ENCODE data around the gene OR4D9.
"Not testable (repeated sequence)": the region's sequence is repeated elsewhere in the genome, so short reads cannot be mapped to it uniquely, and the experiment has no call there.

The OR4D9 gene

GRCh38 chr11:59501931-59502330 is 9.4 kb upstream of the OR4D9 start:
- H3K9ac ChIP-seq (ENCODE audit: low read length), result no peak overlapping the region
- TF ChIP-seq EZH2phosphoT487 (conservative IDR thresholded peaks at IDR 0.05; ENCODE audit: low read length) (no peak), CTCF (IDR thresholded peaks at IDR 0.05; ENCODE audit: insufficient read depth, low read length, poor library complexity, severe bottlenecking) (no peak)
- H3K4me2 ChIP-seq (ENCODE audit: low read depth, low read length, poor library complexity, severe bottlenecking), result no peak overlapping the region
- no peaks in the 10 kb centered on the region for H4K20me1 ChIP-seq (ENCODE audit: low read depth, low read length)
- no peaks in the 10 kb centered on the region; the same call in 1 of the 2 replicates for H3K27me3 ChIP-seq (ENCODE audit: low read length)
- no peaks in the 10 kb centered on the region for H3F3A ChIP-seq (ENCODE audit: insufficient read depth)
- no peak overlapping the region for H3K4me3 ChIP-seq (ENCODE audit: insufficient read depth, low read length, poor library complexity, severe bottlenecking)
- H3K9me3 ChIP-seq (ENCODE audit: insufficient read depth, low read length), result no peaks in the 10 kb centered on the region
- H3K36me3 ChIP-seq (ENCODE audit: low read length), result no peaks in the 10 kb centered on the region
- H3K79me2 ChIP-seq (ENCODE audit: insufficient read depth, low read length), result no peaks in the 10 kb centered on the region
- H3K9me2 ChIP-seq (replicated peaks; ENCODE audit: insufficient read depth, low read length), result no peaks in the 10 kb centered on the region
- no peak overlapping the region for H3K27ac ChIP-seq (ENCODE audit: low read depth, low read length)
- H2AFZ ChIP-seq (ENCODE audit: low read depth, low read length, severe bottlenecking), result no peak overlapping the region

GRCh38 chr11:59503276-59503675 is 8.1 kb upstream of the OR4D9 start, which contains the start of gene OR4D11:
Gene OR4D11, plus strand, starts transcription at chr11:59503576. Its CDS starts 0 bp downstream, at chr11:59503576.
- H3K9ac ChIP-seq (ENCODE audit: low read length), result no peak within 1 kb of the TSS
- no peak within 1 kb of the TSS for H3K4me2 ChIP-seq (ENCODE audit: low read depth, low read length, poor library complexity, severe bottlenecking)
- H3K9me2 ChIP-seq (replicated peaks; ENCODE audit: insufficient read depth, low read length), result no peaks in the 10 kb centered on the region
- TF ChIP-seq CTCF (IDR thresholded peaks at IDR 0.05; ENCODE audit: insufficient read depth, low read length, poor library complexity, severe bottlenecking) (no peak), EZH2phosphoT487 (conservative IDR thresholded peaks at IDR 0.05; ENCODE audit: low read length) (no peak)
- no peaks in the 10 kb centered on the region for H4K20me1 ChIP-seq (ENCODE audit: low read depth, low read length)
- no peaks in the 10 kb centered on the region for H3K36me3 ChIP-seq (ENCODE audit: low read length)
- H3K4me3 ChIP-seq (ENCODE audit: insufficient read depth, low read length, poor library complexity, severe bottlenecking), result no peak within 1 kb of the TSS
- no peak within 1 kb of the TSS for H3K27ac ChIP-seq (ENCODE audit: low read depth, low read length)
- H2AFZ ChIP-seq (ENCODE audit: low read depth, low read length, severe bottlenecking), result no peak within 1 kb of the TSS
- no peaks in the 10 kb centered on the region for H3F3A ChIP-seq (ENCODE audit: insufficient read depth)
- no peaks in the 10 kb centered on the region for H3K79me2 ChIP-seq (ENCODE audit: insufficient read depth, low read length)
- no peaks in the 10 kb centered on the region; the same call in 1 of the 2 replicates for H3K27me3 ChIP-seq (ENCODE audit: low read length)
- no peaks in the 10 kb centered on the region for H3K9me3 ChIP-seq (ENCODE audit: insufficient read depth, low read length)

GRCh38 chr11:59511675-59512074 is 336 bp downstream of the OR4D9 start:
- H3K27ac ChIP-seq (ENCODE audit: low read depth, low read length), result no peak overlapping the region
- H3K27me3 ChIP-seq (ENCODE audit: low read length), result no peaks in the 10 kb centered on the region
- no peaks in the 10 kb centered on the region for H3K36me3 ChIP-seq (ENCODE audit: low read length)
- H2AFZ ChIP-seq (ENCODE audit: low read depth, low read length, severe bottlenecking), result no peak overlapping the region
- no peak overlapping the region for H3K4me2 ChIP-seq (ENCODE audit: low read depth, low read length, poor library complexity, severe bottlenecking)
- no peak overlapping the region for H3K9ac ChIP-seq (ENCODE audit: low read length)
- H4K20me1 ChIP-seq (ENCODE audit: low read depth, low read length), result no peaks in the 10 kb centered on the region
- TF ChIP-seq EZH2phosphoT487 (conservative IDR thresholded peaks at IDR 0.05; ENCODE audit: low read length), result no peak
- no peak for TF ChIP-seq CTCF (IDR thresholded peaks at IDR 0.05; ENCODE audit: insufficient read depth, low read length, poor library complexity, severe bottlenecking)
- no peaks in the 10 kb centered on the region for H3K9me2 ChIP-seq (replicated peaks; ENCODE audit: insufficient read depth, low read length)
- H3F3A ChIP-seq (ENCODE audit: insufficient read depth), result no peaks in the 10 kb centered on the region
- H3K79me2 ChIP-seq (ENCODE audit: insufficient read depth, low read length), result no peaks in the 10 kb centered on the region
- H3K9me3 ChIP-seq (ENCODE audit: insufficient read depth, low read length), result no peaks in the 10 kb centered on the region
- no peak overlapping the region for H3K4me3 ChIP-seq (ENCODE audit: insufficient read depth, low read length, poor library complexity, severe bottlenecking)

GRCh38 chr11:59520139-59520538 is 8.8 kb downstream of the OR4D9 start:
- not testable (repeated sequence) for H3F3A ChIP-seq (ENCODE audit: insufficient read depth); H3K36me3 ChIP-seq (ENCODE audit: low read length); H4K20me1 ChIP-seq (ENCODE audit: low read depth, low read length); H3K79me2 ChIP-seq (ENCODE audit: insufficient read depth, low read length); H3K9ac ChIP-seq (ENCODE audit: low read length); H2AFZ ChIP-seq (ENCODE audit: low read depth, low read length, severe bottlenecking); H3K9me3 ChIP-seq (ENCODE audit: insufficient read depth, low read length); H3K27ac ChIP-seq (ENCODE audit: low read depth, low read length); H3K27me3 ChIP-seq (ENCODE audit: low read length); H3K9me2 ChIP-seq (replicated peaks; ENCODE audit: insufficient read depth, low read length); H3K4me3 ChIP-seq (ENCODE audit: insufficient read depth, low read length, poor library complexity, severe bottlenecking); H3K4me2 ChIP-seq (ENCODE audit: low read depth, low read length, poor library complexity, severe bottlenecking)
